Measurements from ENCODE around the gene CPED1.

Gene CPED1

DNA sequence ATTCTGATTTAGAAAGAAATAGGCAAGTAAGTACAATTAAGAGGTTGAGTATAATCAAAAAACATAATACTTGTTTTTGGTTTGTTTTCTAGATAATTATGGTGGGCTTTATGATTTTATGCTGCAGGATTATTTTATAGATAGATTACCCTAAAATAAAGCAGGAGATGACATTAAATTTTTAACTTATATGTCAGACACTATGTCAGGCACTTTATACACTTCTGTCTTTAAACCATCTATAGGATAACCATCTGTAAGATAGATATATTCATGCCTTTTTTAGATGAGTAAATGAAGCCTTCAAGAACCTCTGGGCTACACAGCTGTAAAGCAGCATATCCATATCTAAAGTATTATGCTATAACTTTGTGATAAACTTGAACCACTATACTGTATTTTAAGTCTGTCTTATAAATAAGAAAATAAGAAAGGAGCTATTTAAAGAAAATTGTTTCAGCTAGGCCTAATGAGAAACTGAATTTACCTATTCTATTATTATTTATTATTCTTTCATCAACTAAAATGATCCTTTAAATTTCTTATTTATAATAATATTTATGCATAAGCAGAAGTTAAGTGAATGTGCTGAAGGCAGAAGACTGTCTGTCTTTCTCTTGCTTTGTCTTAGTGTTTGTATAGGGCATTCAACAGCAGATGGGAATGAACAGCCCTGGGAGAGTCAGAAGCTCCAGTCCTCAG is 94.0 kb downstream of the CPED1 start:
- DNase-seq (ENCODE audit: low spot score in 2 of 2): no peak
- H3K4me1 ChIP-seq: no peaks in the 10 kb centered on the region
- H3K27me3 ChIP-seq (ENCODE audit: low read depth): peaks cover 11% of the 10 kb centered on the region; the same call in 1 of the 2 replicates
- H3K36me3 ChIP-seq (replicated peaks): no peaks in the 10 kb centered on the region
- in situ Hi-C loops (cut with MboI; ENCODE audit: low sequenced_read_pairs): loop anchor here (25.0 kb wide), 2 partner anchors 95 to 295 kb away; partner anchors contain the start of gene CPED1
- no peak overlapping the region for H3K4me3 ChIP-seq
- H3K9me3 ChIP-seq: no peaks in the 10 kb centered on the region

DNA sequence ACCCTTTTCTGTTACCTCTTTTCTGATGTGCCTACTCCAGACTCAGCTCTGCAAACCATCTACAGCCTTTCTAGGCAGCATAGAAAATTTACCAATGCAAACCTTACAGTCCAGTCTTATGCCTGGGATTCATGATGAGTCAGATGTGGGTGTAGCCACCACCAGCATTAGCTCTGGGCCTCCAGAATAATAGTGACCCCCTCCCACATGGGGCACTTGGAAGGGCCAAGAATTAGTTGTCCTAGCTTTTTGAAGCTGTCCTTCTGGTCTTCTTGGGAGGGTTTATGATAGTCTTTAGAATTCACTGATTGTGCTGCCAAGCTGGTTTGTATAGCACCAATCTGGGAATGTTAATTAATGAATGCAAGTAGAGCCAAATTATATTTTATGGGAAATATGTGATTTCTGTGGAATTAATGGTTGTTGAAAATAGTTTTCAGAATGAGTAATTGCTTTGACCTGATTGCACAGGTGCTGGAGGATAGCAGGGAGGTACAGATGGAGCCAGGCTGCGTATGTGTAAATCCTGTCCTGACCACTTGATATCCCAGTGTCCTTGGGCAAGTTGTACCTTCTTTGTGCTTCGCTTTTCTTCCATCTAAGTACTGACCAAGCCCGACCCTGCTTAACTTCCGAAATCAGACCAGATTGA is 94.8 kb downstream of the CPED1 start:
- in situ Hi-C loops (cut with MboI; ENCODE audit: low sequenced_read_pairs): loop anchor here (25.0 kb wide), 2 partner anchors 96 to 296 kb away; partner anchors contain the start of gene CPED1
- H3K9me3 ChIP-seq: no peaks in the 10 kb centered on the region
- H3K4me1 ChIP-seq: no peaks in the 10 kb centered on the region
- no peak for DNase-seq (ENCODE audit: low spot score in 2 of 2)
- peaks cover 11% of the 10 kb centered on the region; the same call in 1 of the 2 replicates for H3K27me3 ChIP-seq (ENCODE audit: low read depth)
- H3K4me3 ChIP-seq: no peak overlapping the region
- H3K36me3 ChIP-seq (replicated peaks): no peaks in the 10 kb centered on the region

DNA sequence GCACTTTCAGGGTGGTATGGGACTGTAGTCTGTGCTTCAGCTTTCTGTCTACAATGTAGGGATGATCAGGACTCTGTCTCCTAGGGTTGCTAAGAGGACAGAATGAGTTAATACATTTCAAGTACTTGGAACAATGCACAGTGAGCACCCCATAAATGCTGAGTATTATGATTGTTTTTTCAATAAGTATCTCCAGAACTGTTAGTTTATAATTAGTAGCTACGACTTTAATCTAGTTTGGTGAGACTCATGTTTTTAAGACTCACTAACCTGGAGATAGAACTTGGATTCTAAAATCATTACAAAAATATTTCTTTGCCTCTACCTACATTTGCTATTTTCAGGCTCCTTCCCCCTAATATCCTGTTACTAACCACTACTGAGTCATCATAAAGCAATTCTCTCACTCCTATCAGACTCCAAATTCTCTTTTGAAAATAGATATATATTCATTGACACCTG is 95.3 kb downstream of the CPED1 start:
- H3K9me3 ChIP-seq: no peaks in the 10 kb centered on the region
- no peaks in the 10 kb centered on the region for H3K36me3 ChIP-seq (replicated peaks)
- in situ Hi-C loops (cut with MboI; ENCODE audit: low sequenced_read_pairs): loop anchor here (25.0 kb wide), 2 partner anchors 97 to 297 kb away; partner anchors contain the start of gene CPED1
- peaks cover 11% of the 10 kb centered on the region; the same call in 1 of the 2 replicates for H3K27me3 ChIP-seq (ENCODE audit: low read depth)
- no peaks in the 10 kb centered on the region for H3K4me1 ChIP-seq
- H3K4me3 ChIP-seq: no peak overlapping the region
- DNase-seq (ENCODE audit: low spot score in 2 of 2): no peak

DNA sequence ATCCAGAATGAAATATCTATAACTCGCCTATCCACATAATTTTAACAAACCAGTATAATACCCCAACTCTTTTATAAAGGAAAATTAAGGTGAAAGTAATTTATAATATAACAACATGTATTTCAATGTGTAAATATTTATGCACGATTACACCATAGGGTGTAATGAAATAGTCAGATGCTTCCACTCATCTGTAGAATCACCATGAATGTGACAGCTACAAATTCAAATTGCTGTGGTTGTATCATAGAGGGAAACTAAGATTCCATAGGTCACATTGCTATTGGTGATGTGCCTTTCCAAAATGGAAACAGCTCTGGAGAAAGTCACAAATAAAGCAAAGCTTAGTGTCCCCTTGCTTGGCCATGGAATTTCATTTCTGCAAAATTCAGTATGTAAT is 95.7 kb downstream of the CPED1 start:
- H3K4me3 ChIP-seq: no peak overlapping the region
- H3K36me3 ChIP-seq (replicated peaks): no peaks in the 10 kb centered on the region
- no peaks in the 10 kb centered on the region for H3K4me1 ChIP-seq
- H3K27me3 ChIP-seq (ENCODE audit: low read depth): peaks cover 11% of the 10 kb centered on the region; the same call in 1 of the 2 replicates
- in situ Hi-C loops (cut with MboI; ENCODE audit: low sequenced_read_pairs): loop anchor here (25.0 kb wide), 2 partner anchors 97 to 297 kb away; partner anchors contain the start of gene CPED1
- no peaks in the 10 kb centered on the region for H3K9me3 ChIP-seq
- no peak for DNase-seq (ENCODE audit: low spot score in 2 of 2)

DNA sequence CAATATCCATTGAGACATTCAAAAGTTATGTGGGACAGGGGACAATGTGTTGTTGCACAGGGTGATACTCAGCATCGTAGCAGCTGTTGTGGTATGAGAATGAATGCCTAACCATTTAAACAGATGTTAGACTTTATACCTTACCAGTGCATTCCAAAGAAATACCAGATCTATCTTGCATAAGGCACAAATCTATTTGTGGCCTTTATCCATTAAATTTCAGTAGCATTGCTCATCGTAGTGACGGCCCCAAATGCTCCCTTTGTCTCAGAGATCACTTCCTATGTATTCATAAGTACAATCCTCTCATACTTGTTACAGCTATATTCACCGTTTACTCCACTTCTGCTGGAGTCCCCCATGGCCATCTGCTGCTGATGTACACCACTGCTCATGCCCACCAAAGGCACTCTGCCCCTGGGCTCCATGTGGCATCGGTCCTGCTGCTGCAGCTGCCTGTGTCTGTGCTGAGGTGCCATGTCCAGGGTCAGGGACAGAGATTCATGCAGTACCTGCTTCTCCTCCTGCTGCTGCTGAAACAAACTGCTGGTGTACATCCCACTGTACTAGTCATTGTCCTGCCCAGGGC is 96.3 kb downstream of the CPED1 start:
- peaks cover 8% of the 10 kb centered on the region; the same call in 1 of the 2 replicates for H3K27me3 ChIP-seq (ENCODE audit: low read depth)
- in situ Hi-C loops (cut with MboI; ENCODE audit: low sequenced_read_pairs): loop anchor here (25.0 kb wide), 2 partner anchors 98 to 298 kb away; partner anchors contain the start of gene CPED1
- H3K4me3 ChIP-seq: no peak overlapping the region
- no peak for DNase-seq (ENCODE audit: low spot score in 2 of 2)
- H3K9me3 ChIP-seq: no peaks in the 10 kb centered on the region
- no peaks in the 10 kb centered on the region for H3K36me3 ChIP-seq (replicated peaks)
- H3K4me1 ChIP-seq: no peaks in the 10 kb centered on the region

DNA sequence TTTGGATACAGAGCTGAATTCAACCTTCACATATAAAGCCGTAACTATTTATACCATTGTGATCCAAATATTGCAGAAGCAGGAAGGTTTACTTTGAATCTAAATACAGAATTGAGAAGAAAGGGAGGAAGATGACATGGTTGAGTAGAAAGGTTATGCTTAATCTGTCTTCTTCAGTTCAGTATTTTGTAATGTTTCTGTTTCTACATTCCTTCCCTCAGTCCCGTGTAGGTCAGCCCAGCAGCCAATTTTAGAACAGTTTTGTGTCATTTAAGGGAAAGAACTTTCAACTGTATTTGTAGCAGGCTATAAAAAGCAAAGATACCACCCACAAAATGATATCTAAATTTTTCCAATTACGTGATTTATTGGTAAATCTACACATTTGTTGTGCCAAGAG is 97.4 kb downstream of the CPED1 start:
- DNase-seq (ENCODE audit: low spot score in 2 of 2): no peak
- peaks cover 4% of the 10 kb centered on the region; the same call in 1 of the 2 replicates for H3K27me3 ChIP-seq (ENCODE audit: low read depth)
- no peaks in the 10 kb centered on the region for H3K9me3 ChIP-seq
- no peaks in the 10 kb centered on the region for H3K36me3 ChIP-seq (replicated peaks)
- no peaks in the 10 kb centered on the region for H3K4me1 ChIP-seq
- no peak overlapping the region for H3K4me3 ChIP-seq
- in situ Hi-C loops (cut with MboI; ENCODE audit: low sequenced_read_pairs): loop anchor here (25.0 kb wide), 2 partner anchors 99 to 299 kb away; partner anchors contain the start of gene CPED1

DNA sequence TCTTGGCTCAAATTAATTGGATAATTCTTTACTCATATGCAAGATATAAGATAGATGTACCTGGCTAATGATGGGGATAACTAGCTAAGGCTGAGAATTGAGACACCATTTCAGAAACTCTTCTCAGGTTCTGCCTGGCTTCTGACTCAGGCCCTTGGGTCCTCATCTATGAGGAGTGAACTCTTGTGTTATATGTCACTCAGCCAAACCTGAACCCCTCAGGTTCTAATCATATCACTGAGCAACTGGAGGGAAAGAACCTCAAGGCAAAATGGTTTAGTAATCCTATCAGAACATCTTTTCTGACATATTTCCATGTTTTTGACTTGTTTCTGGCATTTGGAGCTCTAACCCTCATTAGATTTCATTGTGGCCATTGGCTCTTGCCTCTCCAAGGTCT is 100.4 kb downstream of the CPED1 start:
- Histone ChIP-seq H3K4me3 (no peak overlapping the region), H3K36me3 (replicated peaks) (no peaks in the 10 kb centered on the region), H3K9me3 (no peaks in the 10 kb centered on the region), H3K4me1 (no peaks in the 10 kb centered on the region), H3K27me3 (ENCODE audit: low read depth) (0 out of 2 replicates have a peak, but pooled peaks cover 3% of the 10 kb centered on the region)
- in situ Hi-C loops (cut with MboI; ENCODE audit: low sequenced_read_pairs): loop anchor here (25.0 kb wide), 2 partner anchors 102 to 302 kb away; partner anchors contain the start of gene CPED1
- no peak for DNase-seq (ENCODE audit: low spot score in 2 of 2)

DNA sequence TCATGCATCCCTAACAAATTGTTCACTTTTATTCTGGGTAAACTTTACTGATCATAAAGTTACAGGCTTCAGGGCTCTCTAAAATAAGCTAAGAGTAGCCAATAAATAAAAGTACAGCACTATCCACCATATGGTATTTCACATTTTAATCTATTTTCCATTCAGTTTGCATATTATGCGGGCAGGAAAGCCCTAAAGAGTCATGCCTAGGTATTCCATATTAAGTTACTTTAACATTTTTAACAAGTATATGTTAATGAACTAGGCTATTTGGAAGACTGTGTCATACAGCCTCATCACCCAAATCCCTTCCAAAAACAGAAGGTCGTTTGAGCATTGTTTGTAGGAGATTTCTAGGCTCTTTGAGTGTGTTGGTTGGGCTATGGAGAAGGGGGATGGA is 106.3 kb downstream of the CPED1 start:
- Histone ChIP-seq H3K9me3 (no peaks in the 10 kb centered on the region), H3K27me3 (ENCODE audit: low read depth) (peaks cover 2% of the 10 kb centered on the region; the same call in 1 of the 2 replicates), H3K4me3 (no peak overlapping the region), H3K4me1 (no peaks in the 10 kb centered on the region), H3K36me3 (replicated peaks) (no peaks in the 10 kb centered on the region)
- in situ Hi-C loops (cut with MboI; ENCODE audit: low sequenced_read_pairs): loop anchor here (25.0 kb wide), 2 partner anchors 108 to 308 kb away; partner anchors contain the start of gene CPED1
- DNase-seq (ENCODE audit: low spot score in 2 of 2): no peak

DNA sequence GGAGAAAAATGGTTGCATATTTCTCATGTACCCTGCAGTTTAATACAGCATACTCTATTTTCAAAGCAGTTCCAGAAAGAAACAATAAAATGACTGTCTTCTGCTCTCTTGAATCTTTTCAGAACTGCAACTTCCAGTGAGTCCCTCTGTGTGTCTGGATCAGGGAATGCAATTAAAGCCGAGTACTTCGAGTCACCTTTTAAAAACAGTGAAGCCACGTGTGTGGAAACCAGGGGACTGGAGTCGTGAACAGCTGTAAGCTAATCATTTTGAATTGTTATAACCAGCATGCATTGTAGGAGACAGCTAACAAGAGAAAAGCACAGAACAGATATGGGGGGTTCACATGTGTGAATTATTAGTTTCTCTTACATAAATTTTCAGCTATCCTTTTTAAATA is 109.1 kb downstream of the CPED1 start:
- in situ Hi-C loops (cut with MboI; ENCODE audit: low sequenced_read_pairs): loop anchor here (25.0 kb wide), 2 partner anchors 110 to 310 kb away; partner anchors contain the start of gene CPED1
- no peaks in the 10 kb centered on the region for H3K9me3 ChIP-seq
- H3K4me1 ChIP-seq: no peaks in the 10 kb centered on the region
- H3K4me3 ChIP-seq: no peak overlapping the region
- no peaks in the 10 kb centered on the region for H3K36me3 ChIP-seq (replicated peaks)
- peaks cover 2% of the 10 kb centered on the region; the same call in 1 of the 2 replicates for H3K27me3 ChIP-seq (ENCODE audit: low read depth)
- no peak for DNase-seq (ENCODE audit: low spot score in 2 of 2)

DNA sequence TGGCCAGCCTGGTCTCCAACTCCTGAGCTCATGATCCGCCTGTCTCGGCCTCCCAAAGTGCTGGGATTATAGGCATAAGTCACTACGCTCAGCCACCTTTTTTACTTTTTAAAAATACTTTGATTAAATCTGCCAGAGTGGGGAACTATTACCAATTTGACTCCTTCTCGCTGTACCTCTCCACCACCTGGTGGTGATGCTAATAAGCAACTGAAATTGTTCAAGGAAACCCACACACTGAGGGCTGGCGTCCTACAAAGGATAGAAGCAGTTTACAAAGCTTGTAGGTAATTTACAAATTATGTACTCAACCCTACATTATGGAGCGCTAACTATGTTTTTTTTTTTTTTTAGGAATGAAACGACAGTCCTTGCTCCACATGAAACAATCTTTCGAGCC is 111.1 kb downstream of the CPED1 start:
- Histone ChIP-seq H3K27me3 (ENCODE audit: low read depth) (peaks cover 15% of the 10 kb centered on the region), H3K4me3 (no peak overlapping the region), H3K4me1 (peaks cover 2% of the 10 kb centered on the region; the same call in 1 of the 2 replicates), H3K9me3 (no peaks in the 10 kb centered on the region), H3K36me3 (replicated peaks) (no peaks in the 10 kb centered on the region)
- no peak for DNase-seq (ENCODE audit: low spot score in 2 of 2)
- in situ Hi-C loops (cut with MboI; ENCODE audit: low sequenced_read_pairs): loop anchor here (25.0 kb wide), 2 partner anchors 112 to 312 kb away; partner anchors contain the start of gene CPED1

DNA sequence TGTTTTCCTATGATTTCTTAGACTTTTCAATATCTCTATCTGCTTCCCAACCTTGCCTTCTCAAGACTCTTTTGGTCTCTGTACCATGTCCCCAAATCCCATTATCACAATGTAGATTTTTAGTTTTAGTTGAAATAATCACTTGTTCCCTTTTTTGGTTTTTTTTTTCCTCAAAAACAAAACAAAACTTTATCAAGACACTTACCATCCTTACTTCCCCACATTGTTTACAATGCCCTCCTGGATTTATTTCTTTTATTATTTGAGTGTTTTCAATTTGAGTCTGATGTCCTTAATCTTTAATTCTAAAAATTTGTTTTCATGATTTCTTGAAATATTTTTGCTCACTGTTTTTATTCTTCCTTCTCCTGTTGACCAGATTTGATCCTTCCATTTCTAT is 112.6 kb downstream of the CPED1 start:
- Histone ChIP-seq H3K4me1 (peaks cover 2% of the 10 kb centered on the region; the same call in 1 of the 2 replicates), H3K9me3 (no peaks in the 10 kb centered on the region), H3K27me3 (ENCODE audit: low read depth) (peaks cover 15% of the 10 kb centered on the region), H3K4me3 (no peak overlapping the region), H3K36me3 (replicated peaks) (no peaks in the 10 kb centered on the region)
- no peak for DNase-seq (ENCODE audit: low spot score in 2 of 2)
- in situ Hi-C loops (cut with MboI; ENCODE audit: low sequenced_read_pairs): no loop called here

DNA sequence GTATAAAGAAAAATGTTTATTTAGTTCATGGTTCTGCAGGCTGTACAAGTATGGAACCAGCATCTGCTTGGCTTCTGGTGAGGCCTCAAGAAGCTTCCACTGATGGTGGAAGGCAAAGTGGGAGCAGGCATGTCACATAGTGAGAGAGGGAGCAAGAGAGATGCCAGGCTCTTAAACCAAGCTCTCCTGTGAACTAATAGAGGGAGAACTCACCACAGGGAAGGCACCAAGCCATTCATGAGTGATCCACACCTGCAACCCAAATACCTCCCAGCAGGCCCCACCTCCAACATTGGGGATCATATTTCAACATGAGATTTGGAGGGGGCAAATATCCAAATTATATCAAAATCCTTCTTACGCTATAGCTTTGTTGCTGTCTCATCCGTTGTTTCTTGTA is 113.1 kb downstream of the CPED1 start:
- Histone ChIP-seq H3K4me3 (no peak overlapping the region), H3K36me3 (replicated peaks) (no peaks in the 10 kb centered on the region), H3K27me3 (ENCODE audit: low read depth) (peaks cover 13% of the 10 kb centered on the region), H3K4me1 (peaks cover 2% of the 10 kb centered on the region; the same call in 1 of the 2 replicates), H3K9me3 (no peaks in the 10 kb centered on the region)
- in situ Hi-C loops (cut with MboI; ENCODE audit: low sequenced_read_pairs): no loop called here
- no peak for DNase-seq (ENCODE audit: low spot score in 2 of 2)

DNA sequence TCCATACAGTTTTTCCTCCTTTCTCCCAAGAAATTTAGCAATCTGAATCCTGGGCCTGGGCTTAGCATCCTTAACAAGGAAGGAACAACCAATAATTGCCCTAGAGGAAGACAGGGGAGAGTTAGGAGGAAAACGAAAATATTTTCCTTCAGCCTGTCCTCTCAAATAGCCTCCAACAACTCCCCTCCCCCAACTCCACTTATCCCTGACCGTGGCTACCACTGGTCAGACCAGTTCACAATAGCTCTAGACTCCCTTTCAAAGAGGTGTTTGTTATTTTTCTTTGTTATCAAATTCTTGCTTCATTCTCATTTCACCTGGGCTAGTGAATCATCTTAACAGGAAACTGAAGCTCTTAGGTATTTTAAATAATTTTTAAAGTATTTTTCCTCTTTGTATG is 114.1 kb downstream of the CPED1 start:
- H3K4me3 ChIP-seq: no peak overlapping the region
- DNase-seq (ENCODE audit: low spot score in 2 of 2): no peak
- H3K27me3 ChIP-seq (ENCODE audit: low read depth): peaks cover 14% of the 10 kb centered on the region
- H3K36me3 ChIP-seq (replicated peaks): no peaks in the 10 kb centered on the region
- peaks cover 2% of the 10 kb centered on the region; the same call in 1 of the 2 replicates for H3K4me1 ChIP-seq
- no peaks in the 10 kb centered on the region for H3K9me3 ChIP-seq
- in situ Hi-C loops (cut with MboI; ENCODE audit: low sequenced_read_pairs): no loop called here
